Activated gamma-delta T cell treated with Interleukin-2 at 50 U/mL for 16 hours (primary cell): Measurements from ENCODE around the gene MAP6.
"Not testable (repeated sequence)": the region's sequence is repeated elsewhere in the genome, so short reads cannot be mapped to it uniquely, and the experiment has no call there.

Source experiments
- DNase-seq: peaks from one replicate; pipeline ENCODE4 v3.0.0-alpha.2; 2020

MAP6 gene

DNA sequence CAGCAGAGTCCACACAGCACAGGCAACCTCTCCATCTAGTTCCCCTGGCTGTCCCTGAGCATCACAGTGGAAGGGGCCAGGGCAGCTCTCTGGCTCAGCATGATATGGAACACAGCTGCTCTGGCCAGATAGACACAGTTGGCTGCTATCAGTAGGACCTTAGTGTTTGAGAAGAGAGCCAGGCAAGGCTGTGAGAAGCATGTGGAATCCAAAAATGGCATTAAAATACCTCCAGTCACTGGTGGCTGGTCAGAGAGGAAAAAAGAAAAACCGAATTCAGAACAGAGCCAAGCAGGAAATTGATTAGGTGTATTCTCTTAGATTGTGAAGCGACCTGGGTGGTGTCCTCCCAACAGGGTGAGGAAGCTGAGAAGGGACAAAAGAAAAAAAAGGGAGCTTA lies 78.9 kb downstream of the MAP6 start:
- DNase-seq: no peak

DNA sequence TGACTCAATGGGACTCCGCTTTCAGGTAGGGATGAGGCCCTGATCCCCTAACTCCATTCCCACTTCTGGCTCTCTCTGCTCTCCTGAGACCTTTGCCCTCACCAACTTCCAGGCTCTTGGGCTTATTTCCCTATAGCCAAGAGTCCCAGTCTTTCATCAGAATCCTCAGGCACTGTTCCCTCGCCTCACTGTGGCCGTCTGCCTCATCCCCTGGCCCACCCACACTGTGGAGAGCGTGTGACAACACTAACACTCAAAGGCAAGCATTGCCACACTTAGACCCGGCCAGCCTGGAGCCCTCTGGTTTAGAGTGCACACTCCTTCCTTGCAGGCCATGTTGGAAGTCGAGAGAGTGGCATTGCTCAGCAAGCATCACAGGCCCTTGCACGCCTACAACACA lies 79.8 kb downstream of the MAP6 start:
- DNase-seq: no peak

DNA sequence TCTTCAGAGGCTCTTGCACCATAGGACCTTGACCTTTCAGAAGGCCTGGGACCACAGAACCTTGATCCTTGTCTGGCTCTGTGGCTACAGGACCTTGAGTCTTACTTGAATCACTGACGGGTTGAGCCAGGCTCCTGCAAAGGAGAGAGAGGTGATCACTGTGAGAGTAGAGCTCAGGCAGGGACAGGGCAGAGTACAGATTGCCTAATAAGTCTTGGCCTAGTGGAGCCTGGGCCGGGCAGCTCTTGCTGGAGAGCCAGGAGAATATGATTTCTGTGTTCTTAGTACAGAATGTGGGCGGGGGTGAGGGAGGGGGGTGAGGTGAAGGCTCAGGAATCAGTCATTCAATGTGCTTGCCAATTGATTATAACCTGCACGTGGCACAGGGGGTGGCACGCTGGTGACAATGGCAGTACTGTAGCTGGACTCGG lies 80.8 kb downstream of the MAP6 start:
- no peak for DNase-seq

DNA sequence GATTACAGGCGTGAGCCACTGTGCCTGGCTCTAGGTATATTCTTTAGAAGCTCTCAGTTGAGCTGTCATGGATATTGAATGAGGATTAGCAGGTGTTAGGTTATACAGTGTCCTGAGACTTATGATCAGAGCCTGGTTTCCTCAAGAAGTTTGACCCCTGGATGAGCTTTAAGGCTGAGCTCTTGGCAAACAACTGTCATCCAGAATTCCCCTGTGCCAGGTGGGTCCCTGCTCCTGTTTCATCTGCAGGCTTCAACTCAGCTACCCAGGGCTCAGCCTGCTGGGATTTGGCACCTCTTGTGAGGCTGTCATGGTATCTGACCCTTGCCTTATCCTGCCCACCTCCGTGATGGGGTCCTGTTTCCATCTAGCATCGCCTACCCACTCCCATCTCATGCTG lies 82.4 kb downstream of the MAP6 start:
- no peak for DNase-seq

DNA sequence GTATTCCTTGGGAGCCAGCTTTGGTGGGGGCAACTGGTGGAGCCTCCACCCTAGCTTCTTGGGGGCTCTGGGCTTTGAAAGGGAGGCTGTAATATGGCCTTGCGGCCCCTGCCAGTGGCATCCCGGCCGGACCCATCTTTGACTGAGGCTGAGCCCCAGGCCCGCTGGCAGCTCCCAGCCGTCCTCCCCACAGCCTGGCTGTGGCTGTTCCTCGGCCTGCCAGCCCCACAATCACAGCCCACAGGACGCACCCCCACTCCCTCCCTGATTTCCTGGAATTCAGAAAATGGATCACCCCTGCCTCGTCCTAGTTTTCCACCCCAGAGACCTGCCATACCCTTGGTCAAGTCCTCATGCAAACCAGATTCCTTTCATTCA lies 83.6 kb downstream of the MAP6 start:
- DNase-seq: no peak

DNA sequence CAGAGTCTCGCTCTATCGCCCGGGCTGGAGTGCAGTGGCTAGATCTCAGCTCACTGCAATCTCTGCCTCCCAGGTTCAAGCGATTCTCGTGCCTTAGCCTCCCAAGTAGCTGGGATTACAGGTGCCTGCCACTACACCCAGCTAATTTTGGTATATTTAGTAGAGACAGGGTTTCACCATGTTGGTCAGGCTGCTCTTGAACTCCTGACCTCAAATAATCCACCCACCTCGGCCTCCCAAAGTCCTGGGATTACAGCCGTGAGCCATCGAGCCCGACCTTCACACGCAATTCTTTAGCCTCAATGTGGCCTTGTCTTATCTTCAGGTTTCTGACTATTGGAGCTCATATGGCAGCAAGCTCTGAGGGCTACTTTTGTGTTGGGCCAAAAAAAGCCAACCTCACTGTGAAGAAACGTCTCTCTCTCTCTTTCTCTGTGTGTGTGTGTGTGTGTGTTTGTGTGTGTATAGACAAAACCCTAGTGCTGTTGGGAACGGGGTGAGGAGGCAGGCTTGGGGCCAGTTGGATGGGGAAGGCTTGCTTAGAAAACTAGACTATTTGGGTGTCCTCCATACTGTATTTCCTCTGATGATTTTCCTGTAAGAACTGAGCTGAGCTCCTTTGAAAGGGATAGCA lies 84.1 kb downstream of the MAP6 start:
- not testable (repeated sequence) for DNase-seq

DNA sequence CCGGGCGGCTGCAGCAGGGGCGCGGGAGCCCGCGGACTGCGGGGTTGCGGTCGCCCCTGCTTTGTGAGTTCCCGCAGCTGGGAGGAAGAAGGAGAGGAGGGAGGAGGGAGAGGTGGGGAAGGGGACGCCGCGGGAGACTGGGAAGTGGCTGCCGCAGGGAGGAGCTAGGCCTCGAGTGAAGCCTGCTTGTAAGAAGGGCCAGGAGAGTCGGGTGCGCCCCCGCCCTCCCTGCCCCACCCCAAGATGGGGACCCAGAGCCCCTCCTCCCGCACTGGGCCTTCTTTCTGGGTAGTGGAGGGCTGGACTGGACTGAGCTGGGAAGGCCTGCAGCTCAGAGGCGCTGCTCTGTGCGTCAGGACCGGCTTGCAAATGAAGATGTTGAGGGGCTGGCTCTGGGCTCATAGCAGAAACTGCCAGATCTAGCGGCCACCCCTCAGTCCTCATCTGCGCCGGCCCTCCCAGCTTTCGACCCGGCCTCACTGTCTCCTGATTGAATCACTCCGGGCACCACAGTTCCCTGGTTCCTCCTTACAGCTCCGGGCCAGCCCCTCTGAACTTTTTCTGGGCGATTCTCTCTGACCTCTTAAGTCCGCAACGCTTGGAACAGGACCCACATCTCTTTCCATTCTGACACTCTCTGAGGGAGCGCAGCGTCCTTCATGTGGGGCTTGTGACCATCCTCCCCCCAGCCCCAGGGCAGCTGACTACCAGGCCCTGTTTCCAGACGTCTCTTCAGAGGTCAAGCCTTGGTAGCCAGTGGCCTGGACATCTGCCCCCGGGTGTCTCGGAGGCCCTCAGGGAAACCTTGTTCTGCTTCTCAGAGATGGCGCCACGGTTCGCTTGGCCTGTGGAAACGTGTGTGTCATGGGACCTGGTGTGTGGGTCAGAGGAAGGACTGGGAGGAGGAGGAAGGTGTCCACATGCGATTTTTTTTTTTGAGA lies 84.8 kb downstream of the MAP6 start:
- no peak for DNase-seq

DNA sequence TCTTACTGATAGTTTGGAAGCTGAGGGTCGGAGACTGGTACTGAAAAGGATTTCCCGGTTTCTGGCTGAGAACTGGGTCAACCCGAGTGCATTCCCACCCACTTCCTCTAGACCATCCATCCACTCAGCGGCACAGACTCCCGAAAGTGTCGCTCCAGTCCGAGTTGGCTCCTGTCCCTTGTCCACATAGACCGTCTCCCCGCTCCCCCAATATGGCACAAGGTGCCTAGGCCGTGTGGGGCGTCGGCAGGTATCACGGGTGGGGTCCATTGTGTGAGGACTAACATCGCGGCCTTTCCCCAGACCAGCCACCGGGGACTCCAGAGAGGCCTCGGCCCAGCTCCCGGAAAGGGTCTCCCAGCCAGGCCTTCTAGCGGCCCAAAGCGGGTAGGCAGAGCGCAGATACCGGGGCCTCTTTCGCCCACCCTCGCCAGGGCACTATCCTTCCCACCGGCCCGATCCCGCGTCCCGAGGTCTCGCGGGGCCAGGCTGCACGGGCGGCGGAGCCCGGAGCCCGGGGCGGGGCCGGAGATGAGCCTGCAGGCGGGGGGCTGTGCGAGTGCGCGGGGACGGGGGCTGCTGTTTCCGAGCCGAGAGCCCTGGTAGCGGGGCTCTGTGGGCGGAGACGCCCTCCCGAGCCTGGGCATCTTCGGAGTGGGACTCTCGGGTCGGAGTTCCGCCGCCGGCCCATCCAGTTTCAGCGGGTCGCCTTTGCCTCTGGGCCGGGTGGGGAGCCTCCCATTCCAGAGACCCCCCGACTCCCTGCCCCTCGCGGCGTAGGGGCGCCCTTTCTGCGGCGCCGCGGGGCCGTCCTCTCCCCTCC lies 85.7 kb downstream of the MAP6 start:
- DNase-seq: peak; percentile 57

DNA sequence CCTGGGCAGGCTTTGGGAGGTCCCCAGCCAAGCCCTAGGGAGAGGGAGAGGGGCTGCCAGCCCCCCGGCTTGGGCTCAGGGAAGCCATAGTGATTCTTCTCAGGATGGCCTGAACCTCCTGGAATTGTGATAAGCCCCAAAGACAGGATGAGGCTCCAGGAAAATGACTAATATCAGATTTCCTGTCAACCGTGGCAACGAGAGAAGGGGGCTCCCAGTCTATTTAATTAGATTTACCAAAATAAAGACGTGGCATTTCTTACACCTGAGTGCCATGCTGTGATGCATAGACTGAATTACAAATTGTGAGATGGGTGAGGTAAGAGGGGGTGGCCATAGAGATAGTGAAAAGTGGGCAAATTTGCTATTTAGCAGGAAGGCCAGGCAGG lies 86.3 kb downstream of the MAP6 start:
- no peak for DNase-seq

DNA sequence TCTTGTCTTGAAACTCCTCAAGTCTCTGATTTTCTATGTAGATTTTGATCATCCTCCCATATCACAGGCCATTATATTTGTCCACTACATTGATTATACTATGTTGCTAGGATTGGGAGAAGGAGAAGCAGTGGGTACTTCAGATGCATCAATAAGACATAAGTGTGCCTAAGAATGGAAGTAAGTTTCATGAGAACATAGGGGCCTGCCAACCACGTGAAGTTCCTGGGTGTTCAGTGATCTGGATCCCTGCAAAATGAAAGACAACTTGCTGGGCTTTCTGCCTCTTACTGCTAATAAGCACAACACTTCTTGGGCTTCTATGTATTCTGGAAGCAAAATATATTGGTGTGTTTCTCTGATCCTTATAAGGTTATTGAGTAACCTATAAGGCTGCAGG lies 89.0 kb downstream of the MAP6 start:
- DNase-seq: no peak

DNA sequence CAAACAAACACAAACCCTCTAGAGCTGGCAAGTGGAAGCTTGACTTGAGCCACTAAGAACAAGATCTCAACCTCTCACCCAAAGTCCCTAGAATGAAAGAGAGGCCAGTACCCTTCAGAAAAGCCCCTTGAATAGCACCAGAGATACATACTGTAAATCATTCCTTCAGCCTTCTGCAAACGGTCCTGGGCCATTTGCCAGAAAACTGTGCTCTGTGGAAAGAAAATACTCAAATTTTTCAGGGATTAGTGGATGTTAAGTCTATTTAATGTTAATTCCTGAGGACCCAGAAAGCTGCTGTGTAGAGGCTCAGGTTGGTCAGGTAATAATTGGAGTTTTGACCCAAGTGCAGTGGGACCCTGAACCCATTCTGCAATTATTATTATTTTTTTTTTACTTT lies 89.9 kb downstream of the MAP6 start:
- DNase-seq: no peak

DNA sequence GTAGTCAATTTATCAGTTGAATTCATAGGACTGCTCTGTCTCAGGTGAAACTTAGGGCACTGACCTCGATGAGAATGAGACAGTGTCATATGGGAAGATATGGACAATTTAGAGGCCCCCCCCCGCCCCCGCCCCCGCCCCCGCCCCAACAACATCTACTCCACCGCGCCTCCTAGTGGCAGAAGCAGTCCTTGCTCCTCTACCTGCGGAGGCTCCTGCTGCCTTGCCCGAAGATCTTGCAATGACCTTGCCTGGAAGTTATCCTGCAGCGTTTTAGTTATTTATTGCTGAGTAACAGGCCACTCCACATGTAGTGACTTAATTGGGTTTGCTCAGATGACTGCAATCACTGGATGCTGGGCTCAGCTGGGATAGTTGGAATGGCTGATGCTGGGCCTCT lies 91.6 kb downstream of the MAP6 start:
- peak; percentile 61 for DNase-seq

DNA sequence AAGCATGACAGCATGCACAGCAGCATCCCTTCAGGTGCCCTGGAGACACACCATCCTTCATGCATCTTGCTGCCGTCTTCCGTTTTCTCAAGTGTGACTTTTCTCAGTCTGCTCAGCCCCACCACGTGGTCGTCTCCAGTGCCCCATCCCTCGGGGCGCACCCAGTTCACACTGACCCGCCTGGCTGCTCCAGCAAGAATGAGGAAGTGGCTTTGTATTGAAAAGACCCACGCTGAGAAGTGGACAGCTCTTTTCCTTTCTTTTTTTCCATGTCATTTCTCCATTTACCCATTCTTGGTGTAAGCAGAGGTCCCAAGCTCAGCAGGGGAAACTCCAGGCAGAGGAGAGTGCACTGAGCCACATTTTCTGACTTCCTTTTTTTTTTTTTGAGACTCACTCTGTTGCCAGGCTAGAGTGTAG lies 92.3 kb downstream of the MAP6 start:
- DNase-seq: no peak

DNA sequence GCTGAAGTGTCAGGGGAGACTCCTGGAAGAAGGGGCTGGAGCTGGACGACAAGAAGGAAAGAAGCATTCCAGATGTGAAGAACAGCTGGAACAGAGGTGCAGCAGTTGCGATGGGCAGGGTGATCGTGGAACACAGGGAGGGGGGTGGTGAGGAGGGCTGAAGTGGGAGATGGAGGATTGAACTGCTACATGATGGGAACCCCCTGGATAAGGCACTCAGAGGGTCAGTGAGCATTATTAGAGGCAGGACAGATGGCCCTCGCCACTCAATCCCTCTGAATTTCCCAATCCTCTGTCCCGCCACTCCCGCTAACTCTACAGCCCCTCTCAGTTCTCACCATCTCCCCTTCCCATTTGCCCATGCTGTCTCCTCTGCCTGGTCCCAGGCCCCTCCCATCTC lies 92.8 kb downstream of the MAP6 start:
- DNase-seq: no peak

DNA sequence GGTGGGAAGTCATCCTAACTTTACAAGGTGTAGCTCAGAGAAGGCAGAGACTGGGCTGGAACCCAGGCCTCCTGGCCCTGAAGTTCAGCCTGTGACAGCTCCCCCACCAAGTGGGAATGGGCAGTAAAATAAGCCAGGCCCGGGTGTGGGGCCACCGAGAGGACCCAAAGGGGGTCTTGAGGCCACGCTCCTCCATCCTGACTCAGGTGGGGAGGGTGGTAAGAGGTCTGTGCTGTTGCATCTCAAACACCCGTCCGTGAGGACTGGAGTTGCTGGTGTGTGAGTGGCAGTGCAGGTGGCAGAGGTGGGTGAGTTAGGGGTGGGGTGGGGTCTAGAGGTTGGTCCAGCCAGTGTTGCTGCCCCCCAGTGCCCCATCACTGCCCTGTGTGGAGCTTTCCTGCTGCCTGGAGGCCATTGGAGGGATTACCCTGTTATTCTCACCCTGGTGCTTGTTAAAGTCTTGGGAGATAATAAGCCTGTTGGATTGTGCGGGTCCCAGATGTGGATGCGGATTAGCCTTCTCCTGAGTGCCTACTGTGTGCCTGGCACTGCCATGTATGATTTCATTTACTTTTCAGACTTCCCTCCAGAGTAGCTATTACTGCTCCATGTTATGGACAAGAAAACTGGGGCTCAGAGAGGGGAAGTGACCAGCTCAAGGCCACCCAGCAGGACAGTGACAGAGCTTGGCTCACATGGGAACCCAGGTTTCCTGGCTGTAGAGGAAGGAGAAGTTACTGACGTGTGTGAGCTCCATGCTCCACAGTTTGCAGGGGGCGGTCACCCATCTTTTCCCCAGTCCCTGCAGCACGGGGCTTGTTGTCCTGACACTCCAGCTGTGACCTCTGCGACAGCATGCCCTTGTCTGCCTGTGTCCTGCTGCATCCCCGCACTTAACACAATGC lies 93.9 kb downstream of the MAP6 start:
- no peak for DNase-seq

DNA sequence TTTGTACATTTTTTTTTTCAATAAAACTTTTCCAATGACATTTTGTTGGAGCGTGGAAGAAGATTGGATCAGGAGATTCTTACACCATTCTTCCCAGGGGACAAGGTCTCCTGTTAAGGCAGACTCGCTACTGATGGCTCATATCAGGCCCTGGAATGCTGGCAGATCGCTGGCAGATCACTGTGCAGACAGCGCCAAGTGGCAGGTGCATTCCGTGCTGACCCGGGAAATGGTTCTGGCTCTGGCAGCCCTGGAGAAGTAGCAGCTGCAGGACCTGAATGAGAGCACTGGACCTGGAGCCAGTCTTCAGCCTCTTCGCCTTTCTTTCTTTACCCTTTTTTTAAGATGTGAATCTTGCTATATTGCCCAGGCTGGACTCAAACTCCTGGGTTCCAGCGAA lies 96.1 kb downstream of the MAP6 start:
- DNase-seq: no peak

DNA sequence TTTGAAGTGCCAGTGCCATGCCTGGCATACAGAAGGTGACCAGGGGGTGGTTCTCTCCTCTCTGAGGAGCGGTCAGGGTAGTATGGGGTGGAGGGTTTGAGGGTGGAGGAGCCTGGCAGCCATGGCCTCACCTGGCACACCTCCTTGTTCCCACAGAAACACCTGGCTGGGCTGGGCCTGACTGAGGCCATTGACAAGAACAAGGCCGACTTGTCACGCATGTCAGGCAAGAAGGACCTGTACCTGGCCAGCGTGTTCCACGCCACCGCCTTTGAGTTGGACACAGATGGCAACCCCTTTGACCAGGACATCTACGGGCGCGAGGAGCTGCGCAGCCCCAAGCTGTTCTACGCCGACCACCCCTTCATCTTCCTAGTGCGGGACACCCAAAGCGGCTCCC lies 97.2 kb downstream of the MAP6 start:
- no peak for DNase-seq

DNA sequence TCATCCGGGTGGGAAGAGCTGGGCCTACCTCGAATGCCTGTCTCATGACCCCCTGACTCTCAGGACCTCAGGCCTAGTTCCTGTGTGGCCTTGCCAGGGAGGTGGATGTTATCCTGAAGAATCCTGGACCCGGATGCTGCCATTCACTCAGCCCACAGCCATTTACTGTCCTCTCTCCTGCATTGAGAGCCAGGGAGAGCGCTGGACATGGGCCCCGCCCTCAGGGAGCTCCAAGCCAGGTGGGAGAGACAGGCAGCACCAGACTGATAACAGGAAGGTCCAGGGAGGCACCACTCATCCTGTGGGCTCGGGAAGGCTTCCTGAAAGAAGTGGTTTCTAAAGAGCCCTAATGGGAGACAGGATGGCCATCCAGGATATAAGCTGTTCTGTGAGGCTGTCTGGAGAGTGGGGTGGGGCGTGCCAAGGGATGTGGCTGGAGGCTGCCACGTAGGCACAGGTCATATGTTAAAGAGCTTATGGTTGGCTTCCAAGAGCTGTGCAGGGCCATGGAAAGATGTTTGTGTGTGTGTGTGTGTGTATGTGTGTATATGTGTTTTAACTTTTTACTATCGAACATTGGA lies 98.2 kb downstream of the MAP6 start:
- no peak for DNase-seq

DNA sequence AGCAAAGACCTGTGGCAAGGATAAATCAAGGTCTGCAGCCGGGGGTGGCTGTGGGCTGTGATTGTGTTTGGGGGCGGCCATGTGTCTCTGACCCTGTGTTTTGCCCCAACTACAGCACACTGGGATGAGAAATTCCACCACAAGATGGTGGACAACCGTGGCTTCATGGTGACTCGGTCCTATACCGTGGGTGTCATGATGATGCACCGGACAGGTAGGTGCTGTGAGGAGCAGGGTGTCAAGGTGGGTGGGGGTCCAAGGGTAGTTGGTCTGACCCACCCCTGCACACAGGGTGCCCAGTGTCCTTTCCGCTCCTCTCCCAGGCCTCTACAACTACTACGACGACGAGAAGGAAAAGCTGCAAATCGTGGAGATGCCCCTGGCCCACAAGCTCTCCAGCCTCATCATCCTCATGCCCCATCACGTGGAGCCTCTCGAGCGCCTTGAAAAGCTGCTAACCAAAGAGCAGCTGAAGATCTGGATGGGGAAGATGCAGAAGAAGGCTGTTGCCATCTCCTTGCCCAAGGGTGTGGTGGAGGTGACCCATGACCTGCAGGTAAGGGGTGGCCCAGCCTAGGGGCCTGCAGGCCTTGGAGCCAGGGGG lies 100.1 kb downstream of the MAP6 start:
- no peak for DNase-seq

DNA sequence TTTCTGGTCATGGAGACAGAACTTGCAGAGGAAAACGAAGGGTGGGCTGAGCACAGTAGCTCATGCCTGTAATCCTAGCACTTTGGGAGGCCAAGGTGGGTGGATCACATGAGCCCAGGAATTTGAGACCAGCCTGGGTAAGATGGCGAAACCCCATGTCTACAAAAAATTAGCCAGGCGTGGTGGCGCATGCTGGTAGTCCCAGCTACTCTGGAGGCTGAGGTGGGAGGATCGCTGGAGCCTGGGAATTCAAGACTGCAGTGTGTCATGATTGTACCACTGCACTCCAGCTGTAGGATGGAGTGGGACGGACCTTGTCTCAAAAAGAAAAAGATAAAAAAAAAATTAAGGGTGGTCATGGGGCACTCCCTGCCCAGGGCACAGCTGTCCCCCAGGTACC lies 100.9 kb downstream of the MAP6 start:
- DNase-seq: no peak

DNA sequence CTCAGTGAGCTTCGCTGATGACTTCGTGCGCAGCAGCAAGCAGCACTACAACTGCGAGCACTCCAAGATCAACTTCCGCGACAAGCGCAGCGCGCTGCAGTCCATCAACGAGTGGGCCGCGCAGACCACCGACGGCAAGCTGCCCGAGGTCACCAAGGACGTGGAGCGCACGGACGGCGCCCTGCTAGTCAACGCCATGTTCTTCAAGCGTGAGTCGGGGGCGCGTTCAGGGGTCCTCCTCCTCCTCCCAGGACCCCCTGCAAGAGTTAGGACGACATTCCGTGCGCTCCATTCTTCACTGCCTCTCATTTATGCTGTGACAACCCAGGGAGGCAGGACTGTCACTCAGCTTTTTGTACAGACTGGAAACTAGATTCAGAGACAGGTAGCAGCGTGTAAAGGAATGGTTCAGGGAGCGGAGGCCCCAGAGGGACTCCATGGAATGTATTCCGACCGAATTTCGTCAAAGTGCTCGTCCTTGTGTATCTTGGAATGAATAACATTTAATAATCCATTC lies 102.0 kb downstream of the MAP6 start:
- no peak for DNase-seq
